SK-N-SH (cell line): ENCODE data around the gene FAM184A. TPM values are rescaled to one million over a fixed set of nuclear protein-coding genes. Genes with fewer than 3 reads are reported as not detected.

Source experiments
- CTCF ChIA-PET: fragments of 300-600, 350-600 bp; formaldehyde crosslinking; extraction: SDS; loops from one replicate; lab custom pipeline; 2021; lab: Yijun Ruan, JAX
- POLR2A ChIA-PET: fragments of 350-600 bp; sonication (Branson Sonifier 250); formaldehyde crosslinking; extraction: SDS; loops from one replicate; lab custom pipeline; 2020; ENCODE audit warnings: antibody characterized with exemption, inconsistent platforms; lab: Yijun Ruan, JAX
- DNase-seq: peaks from one replicate; pipeline ENCODE4 v3.0.0; 2012
- H2AFZ ChIP-seq: fragments of 200-600 bp; sonication (generic); 2 replicates; pipeline ENCODE4 v1.8.1; 2016; ENCODE audit warnings: antibody characterized with exemption, mild to moderate bottlenecking, low read depth
- H3F3A ChIP-seq: fragments of 200-600 bp; sonication (generic); replicated peaks from 2 replicates; pipeline ENCODE3; 2016; ENCODE audit warnings: antibody characterized with exemption, mild to moderate bottlenecking; ENCODE audit not compliant: insufficient read depth
- H3K27ac ChIP-seq, 2 experiments: fragments of 200-500 bp in 1 of 2; fragments of 200-600 bp in 1 of 2; sonication (Bioruptor generic) in 1 of 2; sonication (generic), shearing (Covaris generic) in 1 of 2; 2 replicates each; pipeline versions ENCODE4 v1.5.1 to v1.6.1; 2014 to 2016; ENCODE audit warnings: low read depth in 2 of 2, inconsistent platforms in 1 of 2, low read length in 1 of 2, mild to moderate bottlenecking in 1 of 2, mixed read lengths in 1 of 2
- H3K27me3 ChIP-seq: fragments of 200-600 bp; sonication (generic), shearing (Covaris generic); 2 replicates; pipeline ENCODE4 v1.6.1; 2016; ENCODE audit warnings: mixed run types; ENCODE audit not compliant: insufficient read depth
- H3K36me3 ChIP-seq, 2 experiments: fragments of 200-500 bp in 1 of 2; fragments of 200-600 bp in 1 of 2; sonication (Bioruptor generic) in 1 of 2; sonication (generic) in 1 of 2; replicated peaks in 1 of 2; 2 replicates each; pipeline versions ENCODE3 to v1.5.1; 2014 to 2016; ENCODE audit warnings: low read length in 1 of 2, mild to moderate bottlenecking in 1 of 2; ENCODE audit not compliant: insufficient read depth in 2 of 2, control insufficient read depth in 1 of 2
- H3K4me1 ChIP-seq, 2 experiments: fragments of 200-500 bp in 1 of 2; fragments of 200-600 bp in 1 of 2; sonication (Bioruptor generic) in 1 of 2; sonication (generic), shearing (Covaris generic) in 1 of 2; 2 replicates each; pipeline versions ENCODE4 v1.5.1 to v1.6.1; 2014 to 2016; ENCODE audit warnings: low read depth in 1 of 2, low read length in 1 of 2, mixed run types in 1 of 2; ENCODE audit not compliant: insufficient read depth in 2 of 2, control insufficient read depth in 1 of 2
- H3K4me2 ChIP-seq: fragments of 200-600 bp; sonication (generic), shearing (Covaris generic); 2 replicates; pipeline ENCODE4 v1.6.1; 2017; ENCODE audit warnings: mixed run types
- H3K4me3 ChIP-seq, 2 experiments: fragments of 200-500 bp in 1 of 2; fragments of 200-600 bp in 1 of 2; sonication (Bioruptor generic) in 1 of 2; sonication (generic), shearing (Covaris generic) in 1 of 2; 2 replicates each; pipeline versions ENCODE4 v1.5.1 to v1.8.1; 2014 to 2016; ENCODE audit warnings: low read depth in 2 of 2, inconsistent platforms in 1 of 2, low read length in 1 of 2, mild to moderate bottlenecking in 1 of 2, mixed read lengths in 1 of 2, moderate library complexity in 1 of 2
- H3K79me2 ChIP-seq: fragments of 200-600 bp; sonication (generic); 2 replicates; pipeline ENCODE4 v1.8.1; 2017; ENCODE audit warnings: mild to moderate bottlenecking; ENCODE audit not compliant: insufficient read depth
- H3K9ac ChIP-seq: fragments of 200-600 bp; sonication (generic); 2 replicates; pipeline ENCODE4 v1.6.1; 2017; ENCODE audit warnings: mixed run types
- H3K9me2 ChIP-seq: fragments of 200-600 bp; sonication (generic); 2 replicates; pipeline ENCODE4 v1.6.1; 2017; ENCODE audit warnings: mixed run types
- H3K9me3 ChIP-seq: fragments of 200-600 bp; sonication (generic); 2 replicates; pipeline ENCODE4 v1.6.1; 2017; ENCODE audit warnings: mixed run types, mild to moderate bottlenecking, moderate library complexity
- H4K20me1 ChIP-seq: fragments of 200-600 bp; sonication (generic); 2 replicates; pipeline ENCODE4 v1.6.1; 2017; ENCODE audit warnings: mild to moderate bottlenecking, mixed run types; ENCODE audit not compliant: insufficient read depth
- CTCF ChIP-seq: fragments of 200-600 bp; sonication (generic); IDR thresholded peaks from 2 replicates; pipeline ENCODE4 v1.6.1; 2017; ENCODE audit warnings: antibody characterized with exemption, mild to moderate bottlenecking, moderate library complexity
- EP300 ChIP-seq, 2 experiments: IDR thresholded peaks; 2 replicates each; pipeline versions ENCODE4 v1.4.0 to v1.6.1; 2012; ENCODE audit warnings: borderline replicate concordance in 1 of 2, low read depth in 1 of 2, low read length in 1 of 2
- EZH2phosphoT487 ChIP-seq: fragments of 200-600 bp; sonication (generic); IDR thresholded peaks from 2 replicates; pipeline ENCODE4 v1.6.1; 2017; ENCODE audit warnings: low read depth, mixed run types, mild to moderate bottlenecking, antibody characterized with exemption, moderate library complexity, borderline replicate concordance
- FOXM1 ChIP-seq: IDR thresholded peaks from 2 replicates; pipeline ENCODE4 v1.4.0; 2012; ENCODE audit warnings: low read depth, mild to moderate bottlenecking
- IRF3 ChIP-seq: fragments of 150-350 bp; IDR thresholded peaks from 2 replicates; pipeline ENCODE4 v1.6.1; 2016; ENCODE audit warnings: mild to moderate bottlenecking, low read depth, low read length
- NFIC ChIP-seq: IDR thresholded peaks from 2 replicates; pipeline ENCODE4 v1.4.0; 2012; ENCODE audit warnings: borderline replicate concordance
- RAD21 ChIP-seq: IDR thresholded peaks from 2 replicates; pipeline ENCODE4 v1.6.1; 2012; ENCODE audit warnings: mild to moderate bottlenecking, low read length
- RCOR1 ChIP-seq: fragments of 150-350 bp; IDR thresholded peaks from 2 replicates; pipeline ENCODE4 v1.6.1; 2017; ENCODE audit warnings: antibody characterized with exemption, low read length
- REST ChIP-seq: IDR thresholded peaks from 2 replicates; pipeline ENCODE4 v1.6.1; 2012; ENCODE audit warnings: mild to moderate bottlenecking, low read depth, low read length, moderate library complexity
- RXRA ChIP-seq: IDR thresholded peaks from 2 replicates; pipeline ENCODE4 v1.4.0; 2012; ENCODE audit warnings: low read depth, mild to moderate bottlenecking, borderline replicate concordance
- TAF1 ChIP-seq: IDR thresholded peaks from 2 replicates; pipeline ENCODE4 v1.6.1; 2012; ENCODE audit warnings: low read depth, mild to moderate bottlenecking, low read length, moderate library complexity, borderline replicate concordance
- USF2 ChIP-seq: fragments of 150-350 bp; IDR thresholded peaks from 2 replicates; pipeline ENCODE4 v1.6.1; 2017; ENCODE audit warnings: antibody characterized with exemption, low read length, low read depth, borderline replicate concordance
- YY1 ChIP-seq: IDR thresholded peaks from 2 replicates; pipeline ENCODE4 v1.4.0; 2012; ENCODE audit warnings: low read depth, mild to moderate bottlenecking
- WGBS: methylation state at CpG from one replicate; pipeline ENCODE4 v1.1.6; 2017; ENCODE audit warnings: low lambda C conversion rate; 5-methylcytosine and 5-hydroxymethylcytosine counted together
- polyA plus RNA-seq, 3 experiments: library from polyadenylated mRNA; depleted of rRNA; stranded (reverse); fragments of >200 nt; gene quantifications; 2 replicates each; pipeline ENCODE4 v1.2.3, GENCODE V29; 2012

FAM184A gene
- polyA plus RNA-seq, 1 of the 3 experiments (the other 2 are of a cell fraction): 0.38 TPM

- WGBS: 27% methylated on average over 9 of the region's 9 CpGs
- Histone ChIP-seq H3K27me3 (no peaks in the 10 kb centered on the region; the same call in 1 of the 2 replicates), H3K9ac (peak overlapping the region; percentile 49), H3K4me1 (peaks cover 0 to 4% of the 10 kb centered on the region in 2 experiments; a peak in 3 of 4 replicates), H4K20me1 (no peaks in the 10 kb centered on the region), H3K79me2 (no peaks in the 10 kb centered on the region), H3K4me3 (peak overlapping the region; percentile 59 to 73), H3K4me2 (peak overlapping the region; percentile 98), H3K9me2 (no peaks in the 10 kb centered on the region), H3K36me3 (no peaks in the 10 kb centered on the region), H2AFZ (peak overlapping the region; percentile 92), H3F3A (peaks cover 9% of the 10 kb centered on the region), H3K9me3 (no peaks in the 10 kb centered on the region), H3K27ac (no peak overlapping the region; a peak in 1 of 4 replicates)
- TF ChIP-seq YY1 (no peak), TAF1 (no peak), FOXM1 (no peak), USF2 (no peak), NFIC (peak; percentile 64), EP300 (IDR thresholded peaks at IDR 0.05; ENCODE audit: borderline replicate concordance in 1 of 2, low read depth in 1 of 2, low read length in 1 of 2) (no peak), EZH2phosphoT487 (no peak), RCOR1 (no peak)
- CTCF ChIA-PET: interaction anchor here (0.6 to 1.7 kb wide), 6 partner anchors 12 to 197 kb away, joined by 3 to 6 read pairs (median 3); no protein-coding TSS in a partner anchor
- POLR2A ChIA-PET: no interaction called here
- DNase-seq: no peak
Observed at GRCh38 chr6:119079283-119079809, 882 bp upstream of the FAM184A start.

- Histone ChIP-seq H3K4me1 (peaks cover 0 to 4% of the 10 kb centered on the region in 2 experiments; a peak in 3 of 4 replicates), H3K9me2 (no peaks in the 10 kb centered on the region), H3K79me2 (no peaks in the 10 kb centered on the region), H2AFZ (peak overlapping the region; percentile 65), H3F3A (peaks cover 9% of the 10 kb centered on the region), H3K4me3 (peak overlapping the region; percentile 59 to 73), H3K4me2 (peak overlapping the region; percentile 98), H4K20me1 (no peaks in the 10 kb centered on the region), H3K36me3 (no peaks in the 10 kb centered on the region), H3K27ac (no peak overlapping the region; a peak in 1 of 4 replicates), H3K9me3 (no peaks in the 10 kb centered on the region), H3K27me3 (no peaks in the 10 kb centered on the region; the same call in 1 of the 2 replicates), H3K9ac (no peak overlapping the region)
- ChIA-PET CTCF (interaction anchor here (0.7 to 1.7 kb wide), 17 partner anchors 14 to 495 kb away, joined by 3 to 6 read pairs (median 4); partner anchors contain the start of gene CEP85L), POLR2A (interaction anchor here (0.6 kb wide), 2 partner anchors 369 to 1108 kb away, joined by 3 read pairs; no protein-coding TSS in a partner anchor)
- peak; percentile 75 for DNase-seq
- 39% methylated on average over 8 of the region's 43 CpGs for WGBS
- peak; percentile 9; the same call in 1 of the 2 replicates for TF ChIP-seq CTCF
- TF ChIP-seq IRF3: no peak
- no peak for TF ChIP-seq YY1
- TF ChIP-seq REST: no peak
- no peak for TF ChIP-seq RAD21
- TF ChIP-seq RXRA: no peak
Observed at GRCh38 chr6:119077643-119078375, 655 bp downstream of the FAM184A start.
